KOPT-K1 (cell line): ENCODE measurements around the gene KDM3B.
"Not testable (repeated sequence)": the region's sequence is repeated elsewhere in the genome, so short reads cannot be mapped to it uniquely, and the experiment has no call there.

ENCODE experiments used
- H3K27ac ChIP-seq: fragments of 200-600 bp; sonication (generic); 2 replicates; pipeline ENCODE4 v1.5.1; 2016; ENCODE audit warnings: antibody characterized with exemption, mild to moderate bottlenecking, low read depth, low read length; ENCODE audit not compliant: poor library complexity, severe bottlenecking
- H3K36me3 ChIP-seq: fragments of 200-600 bp; sonication (generic); 2 replicates; pipeline ENCODE4 v1.5.1; 2017; ENCODE audit warnings: antibody characterized with exemption, mild to moderate bottlenecking, low read length, moderate library complexity; ENCODE audit not compliant: insufficient read depth
- H3K9me3 ChIP-seq: fragments of 200-600 bp; sonication (generic); 2 replicates; pipeline ENCODE4 v1.5.1; 2017; ENCODE audit warnings: antibody characterized with exemption, low read length, mild to moderate bottlenecking; ENCODE audit not compliant: insufficient read depth, poor library complexity, severe bottlenecking

Gene KDM3B

DNA sequence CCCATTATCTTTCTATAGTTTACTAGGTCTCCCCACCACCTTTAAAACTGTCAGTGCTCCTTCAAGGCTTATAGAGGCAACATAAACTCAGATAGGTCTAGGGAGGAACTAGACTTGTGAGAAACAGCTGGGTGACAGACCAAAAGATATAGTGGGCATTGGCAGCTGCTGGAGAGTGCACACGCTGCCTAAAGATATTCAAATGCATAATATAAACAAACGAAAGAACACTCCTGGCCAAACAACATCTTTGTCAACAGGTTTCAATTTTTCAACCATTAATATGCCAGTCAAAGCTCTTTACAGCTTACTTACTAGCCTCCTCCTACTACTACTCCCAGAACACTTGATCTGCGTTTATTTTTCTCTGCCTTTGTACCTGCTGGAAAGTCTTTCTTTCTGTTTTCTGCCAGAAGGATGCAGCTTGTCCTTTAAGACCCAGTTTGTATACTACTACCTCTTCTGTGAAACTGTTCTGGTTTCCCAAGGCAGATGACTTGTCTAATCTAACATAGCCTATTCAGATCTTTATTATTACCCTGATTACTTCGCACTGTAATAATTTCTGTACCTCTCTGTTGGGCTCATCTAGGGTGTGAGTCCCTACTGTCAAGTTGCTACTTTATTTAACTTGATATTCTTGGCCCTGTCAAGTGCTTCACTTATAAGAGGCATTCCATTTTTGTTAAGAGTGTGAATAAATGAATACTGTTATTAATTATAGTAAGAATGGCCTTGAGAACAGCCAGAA, 14.3 kb downstream of the KDM3B start:
- H3K9me3 ChIP-seq = no peaks in the 10 kb centered on the region
- no peak overlapping the region for H3K27ac ChIP-seq
- no peaks in the 10 kb centered on the region; the same call in 1 of the 2 replicates for H3K36me3 ChIP-seq

DNA sequence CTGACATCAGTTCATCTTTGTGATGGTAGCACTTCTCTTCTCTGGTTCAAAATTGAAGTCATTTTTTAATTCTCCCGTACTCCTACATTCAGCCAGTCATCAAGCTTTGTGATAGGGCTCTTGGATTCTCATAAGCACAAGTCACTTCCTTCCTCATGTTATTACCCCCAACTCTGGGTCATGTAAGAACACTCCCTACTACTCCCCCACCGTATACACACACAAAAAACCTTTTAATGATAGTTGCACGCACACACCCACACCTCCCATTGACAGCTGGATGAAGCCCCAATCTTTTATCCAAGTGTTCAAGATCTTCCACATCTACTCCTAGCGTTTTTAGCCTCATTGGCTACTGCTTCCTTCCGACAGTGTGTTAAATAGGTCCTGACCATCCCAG, 16.8 kb downstream of the KDM3B start:
- H3K27ac ChIP-seq = no peak overlapping the region
- H3K9me3 ChIP-seq = no peaks in the 10 kb centered on the region

DNA sequence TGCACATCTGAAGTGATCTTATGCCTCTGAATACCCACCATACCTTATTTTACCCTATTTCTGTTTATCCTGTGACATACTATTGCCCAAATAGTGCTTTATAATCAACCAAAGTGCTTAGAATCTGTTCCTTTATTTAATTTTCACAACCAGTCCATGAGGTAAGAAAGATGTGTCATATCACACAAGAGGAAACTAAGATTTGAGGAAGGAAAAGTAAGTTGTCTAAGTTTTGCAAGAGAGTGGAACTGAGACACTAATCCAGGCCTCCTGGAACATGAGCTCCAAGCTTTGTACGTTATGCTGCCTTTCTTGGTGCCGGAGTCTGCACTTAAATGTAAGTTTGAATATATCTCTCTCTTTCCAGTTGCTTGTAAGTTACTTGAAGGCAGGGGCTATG, 17.2 kb downstream of the KDM3B start:
- Histone ChIP-seq H3K27ac (no peak overlapping the region), H3K36me3 (peaks cover 17% of the 10 kb centered on the region), H3K9me3 (no peaks in the 10 kb centered on the region)

More for the DNA sequence above, 16.8 kb downstream of the KDM3B start:
- H3K36me3 ChIP-seq = peaks cover 13% of the 10 kb centered on the region

DNA sequence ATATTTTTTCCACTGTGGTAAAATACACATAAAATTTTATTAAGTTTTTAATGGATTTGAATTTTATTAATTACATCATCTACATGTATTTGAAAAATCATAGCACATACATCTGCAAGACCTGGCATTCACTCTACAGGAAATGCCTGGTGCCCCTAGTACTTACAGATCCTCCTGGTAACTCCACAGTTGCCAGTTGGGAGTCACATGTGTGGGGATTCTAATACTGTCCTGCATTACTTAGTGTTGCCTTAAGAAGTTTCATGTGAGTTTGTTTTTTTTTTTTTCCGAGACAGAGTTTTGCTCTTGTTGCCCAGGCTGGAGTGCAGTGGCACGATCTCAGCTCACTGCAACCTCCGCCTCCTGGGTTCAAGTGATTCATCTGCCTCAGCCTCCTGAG, 18.1 kb downstream of the KDM3B start:
- H3K27ac ChIP-seq = no peak overlapping the region
- H3K36me3 ChIP-seq = peaks cover 24% of the 10 kb centered on the region
- H3K9me3 ChIP-seq = no peaks in the 10 kb centered on the region

DNA sequence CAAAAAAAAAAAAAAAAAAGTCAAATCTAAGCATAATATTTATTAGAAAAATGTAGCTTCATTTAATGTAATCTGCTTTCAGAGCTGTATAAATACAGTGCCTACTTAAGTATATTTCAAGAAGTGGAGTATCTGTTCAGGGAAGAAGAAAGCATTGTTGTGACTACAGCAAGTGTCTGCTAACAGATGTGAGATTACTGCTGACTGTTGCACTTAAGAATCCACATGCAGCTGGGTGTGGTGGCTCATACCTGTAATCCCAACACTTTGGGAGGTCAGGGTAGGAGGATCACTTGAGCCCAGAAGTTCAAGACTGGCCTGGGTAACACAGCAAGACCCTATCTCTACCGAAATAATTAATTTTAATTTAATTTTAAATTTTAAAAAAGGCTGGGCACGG, 19.0 kb downstream of the KDM3B start:
- peaks cover 34% of the 10 kb centered on the region for H3K36me3 ChIP-seq
- no peaks in the 10 kb centered on the region for H3K9me3 ChIP-seq
- H3K27ac ChIP-seq = no peak overlapping the region

DNA sequence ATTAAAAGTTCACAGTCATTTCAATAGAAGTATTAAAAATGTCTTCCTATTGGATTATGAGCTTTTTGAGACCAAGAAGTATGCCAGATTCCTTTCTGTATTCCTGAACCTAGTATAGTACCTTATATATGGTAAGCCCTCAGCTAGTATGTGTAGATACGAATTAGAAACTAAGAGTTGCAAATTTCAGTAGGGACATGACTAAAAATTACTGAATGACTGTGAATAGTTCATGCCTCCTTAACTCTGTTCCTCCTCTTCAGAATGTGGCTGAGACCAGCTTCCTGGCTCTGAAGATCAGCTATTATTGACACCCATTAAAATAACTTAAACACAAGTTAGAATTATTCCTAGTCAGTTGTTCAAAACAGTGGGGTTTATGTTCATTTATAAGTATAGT, 19.7 kb downstream of the KDM3B start:
- Histone ChIP-seq H3K36me3 (peaks cover 41% of the 10 kb centered on the region), H3K9me3 (no peaks in the 10 kb centered on the region), H3K27ac (no peak overlapping the region)

DNA sequence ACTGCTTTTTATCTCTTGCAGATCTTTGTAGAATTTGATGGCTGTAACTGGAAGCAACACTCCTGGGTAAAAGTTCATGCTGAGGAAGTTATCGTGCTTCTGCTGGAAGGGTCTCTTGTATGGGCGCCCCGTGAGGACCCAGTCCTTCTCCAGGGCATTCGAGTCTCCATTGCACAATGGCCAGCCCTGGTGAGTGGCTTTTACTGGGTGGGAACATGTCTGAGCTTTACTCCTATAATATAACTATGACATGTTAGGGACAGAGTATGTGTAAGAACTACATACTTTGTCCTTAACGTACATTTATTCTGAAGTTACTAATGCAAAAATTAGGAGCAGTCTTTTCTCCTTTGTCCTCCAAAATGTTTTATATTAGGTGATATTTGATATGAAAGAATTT, 20.2 kb downstream of the KDM3B start:
- H3K27ac ChIP-seq = no peak overlapping the region
- peaks cover 46% of the 10 kb centered on the region for H3K36me3 ChIP-seq

DNA sequence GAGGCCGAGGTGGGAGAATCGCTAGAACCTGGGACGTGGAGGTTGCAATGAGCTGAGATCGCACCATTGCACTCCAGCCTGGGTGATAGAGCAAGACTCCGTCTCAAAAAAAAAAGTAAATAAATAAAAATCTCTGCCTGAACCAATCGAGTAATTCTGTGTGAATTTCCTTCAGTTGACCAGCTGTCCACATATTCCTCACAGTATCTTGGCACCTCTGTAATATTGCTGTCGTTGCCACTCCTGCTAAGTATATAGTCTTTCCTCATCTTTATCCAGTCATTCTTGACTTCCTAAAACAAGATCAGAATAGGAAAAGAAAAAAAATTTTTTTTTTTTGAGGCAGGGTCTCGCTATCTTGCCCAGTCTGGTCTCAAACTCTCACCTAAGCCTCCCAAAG, 29.9 kb downstream of the KDM3B start:
- Histone ChIP-seq H3K36me3 (peaks cover 93% of the 10 kb centered on the region), H3K9me3 (no peaks in the 10 kb centered on the region), H3K27ac (no peak overlapping the region)

More for the DNA sequence above, 20.2 kb downstream of the KDM3B start:
- no peaks in the 10 kb centered on the region for H3K9me3 ChIP-seq

DNA sequence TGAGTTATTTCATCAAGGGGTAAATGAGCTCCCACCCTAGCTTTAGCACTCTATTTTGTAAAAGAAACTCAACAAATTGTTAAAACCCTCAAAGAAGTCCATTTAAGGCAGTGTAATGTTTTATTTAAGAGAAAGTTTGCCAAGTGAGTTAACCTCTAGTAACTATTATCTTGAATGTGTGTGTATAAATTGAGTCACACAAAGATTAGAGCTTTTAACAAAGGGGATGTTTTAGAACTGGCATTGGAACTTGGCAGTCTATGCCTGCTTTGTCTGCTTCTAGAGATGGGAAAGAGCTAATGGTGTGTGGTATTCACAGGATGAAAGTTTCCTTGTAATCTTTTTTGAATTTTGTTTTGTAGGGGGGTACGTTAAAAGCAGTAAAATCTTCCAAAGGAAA, 33.2 kb downstream of the KDM3B start:
- H3K27ac ChIP-seq = no peak overlapping the region
- peaks cover 86% of the 10 kb centered on the region for H3K36me3 ChIP-seq

DNA sequence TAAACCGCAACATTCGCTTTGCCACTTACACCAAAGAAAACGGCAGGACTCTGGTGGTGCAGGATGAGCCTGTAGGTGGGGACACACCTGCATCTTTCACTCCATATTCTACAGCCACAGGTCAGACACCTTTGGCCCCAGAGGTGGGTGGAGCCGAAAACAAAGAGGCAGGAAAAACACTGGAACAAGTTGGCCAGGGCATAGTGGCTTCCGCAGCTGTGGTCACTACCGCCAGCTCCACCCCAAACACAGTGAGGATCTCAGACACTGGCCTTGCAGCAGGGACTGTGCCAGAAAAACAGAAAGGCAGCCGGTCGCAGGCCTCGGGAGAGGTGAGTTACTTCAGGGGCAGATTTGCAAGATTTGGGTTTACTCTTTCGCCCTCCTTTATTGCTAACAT, 33.8 kb downstream of the KDM3B start:
- Histone ChIP-seq H3K9me3 (no peaks in the 10 kb centered on the region), H3K36me3 (peaks cover 86% of the 10 kb centered on the region), H3K27ac (no peak overlapping the region)

More for the DNA sequence above, 33.2 kb downstream of the KDM3B start:
- no peaks in the 10 kb centered on the region for H3K9me3 ChIP-seq

DNA sequence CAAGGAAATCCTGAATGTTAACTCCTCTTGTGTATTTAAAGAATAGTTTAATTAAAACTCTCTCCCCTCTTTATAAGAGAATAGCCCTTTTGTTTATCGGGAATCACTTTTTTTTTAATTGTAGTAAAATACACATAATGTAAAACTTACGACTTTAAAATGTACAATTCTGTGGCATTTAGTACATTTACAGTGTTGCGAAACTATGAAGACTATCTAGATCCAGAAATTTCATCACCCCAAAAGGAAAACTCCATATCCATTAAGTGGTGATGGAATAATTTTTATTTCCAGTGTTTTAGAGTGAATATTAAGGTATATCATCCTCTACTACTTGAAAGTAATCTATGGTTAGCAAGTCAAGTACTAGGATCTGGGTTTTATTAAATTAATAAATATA, 36.8 kb downstream of the KDM3B start:
- peaks cover 90% of the 10 kb centered on the region for H3K36me3 ChIP-seq
- H3K9me3 ChIP-seq = no peaks in the 10 kb centered on the region

DNA sequence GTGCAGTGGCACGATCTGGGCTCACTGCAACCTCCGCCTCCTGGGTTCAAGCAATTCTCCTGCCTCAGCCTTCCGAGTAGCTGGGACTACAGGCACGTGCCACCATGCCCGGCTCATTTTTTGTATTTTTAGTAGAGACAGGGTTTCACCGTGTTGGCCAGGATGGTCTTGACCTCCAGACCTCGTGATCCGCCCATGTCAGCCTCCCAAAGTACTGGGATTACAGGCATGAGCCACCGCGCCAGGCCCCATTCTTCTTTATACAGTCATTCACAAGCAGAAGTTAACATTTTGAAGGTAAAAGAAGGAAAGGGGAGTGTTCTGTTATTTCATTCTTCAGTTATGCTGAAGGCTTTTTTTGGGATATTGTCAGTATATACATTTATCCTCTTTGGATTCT, 37.4 kb downstream of the KDM3B start:
- H3K27ac ChIP-seq, H3K9me3 ChIP-seq: not testable (repeated sequence)
- peaks cover 90% of the 10 kb centered on the region for H3K36me3 ChIP-seq

More for the DNA sequence above, 36.8 kb downstream of the KDM3B start:
- H3K27ac ChIP-seq = no peak overlapping the region

DNA sequence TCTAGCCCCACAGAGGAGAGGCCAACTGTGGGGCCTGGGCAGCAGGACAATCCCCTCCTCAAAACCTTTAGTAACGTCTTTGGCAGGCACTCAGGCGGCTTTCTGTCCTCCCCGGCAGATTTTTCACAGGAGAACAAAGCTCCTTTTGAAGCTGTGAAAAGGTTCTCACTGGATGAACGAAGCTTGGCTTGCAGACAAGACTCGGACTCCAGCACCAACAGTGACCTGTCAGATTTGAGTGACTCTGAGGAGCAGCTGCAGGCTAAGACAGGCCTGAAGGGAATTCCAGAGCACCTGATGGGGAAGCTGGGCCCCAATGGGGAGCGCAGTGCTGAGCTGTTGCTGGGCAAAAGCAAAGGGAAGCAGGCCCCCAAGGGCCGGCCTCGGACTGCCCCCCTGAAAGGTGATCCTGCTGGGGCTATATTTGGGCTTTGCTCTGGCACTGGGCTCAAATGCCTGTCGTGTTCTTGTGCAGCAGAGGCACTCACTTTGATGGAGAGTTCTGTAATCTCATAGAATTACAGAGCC, 39.4 kb downstream of the KDM3B start:
- H3K36me3 ChIP-seq = peaks cover 88% of the 10 kb centered on the region
- no peak overlapping the region for H3K27ac ChIP-seq
- no peaks in the 10 kb centered on the region for H3K9me3 ChIP-seq

DNA sequence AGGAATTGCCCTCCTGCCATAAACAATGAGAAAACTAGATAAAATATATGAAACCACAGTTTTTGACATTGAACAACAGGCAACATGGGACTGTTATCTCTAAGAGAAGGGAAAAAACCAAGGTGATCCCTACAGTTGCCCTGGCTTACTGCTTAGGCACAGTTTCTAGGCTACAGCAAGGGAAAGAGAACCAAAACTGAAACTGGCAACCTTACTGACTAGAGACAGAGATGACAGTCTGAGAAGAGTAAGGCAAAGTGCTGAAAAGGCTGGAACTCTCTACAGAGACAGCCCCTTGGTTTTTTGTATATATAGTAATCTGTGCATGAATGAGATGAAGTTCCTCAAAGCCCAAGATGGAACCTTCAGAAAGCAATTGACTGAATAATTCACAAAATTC, 50.2 kb downstream of the KDM3B start:
- Histone ChIP-seq H3K36me3 (peaks cover 88% of the 10 kb centered on the region), H3K27ac (no peak overlapping the region), H3K9me3 (no peaks in the 10 kb centered on the region)

DNA sequence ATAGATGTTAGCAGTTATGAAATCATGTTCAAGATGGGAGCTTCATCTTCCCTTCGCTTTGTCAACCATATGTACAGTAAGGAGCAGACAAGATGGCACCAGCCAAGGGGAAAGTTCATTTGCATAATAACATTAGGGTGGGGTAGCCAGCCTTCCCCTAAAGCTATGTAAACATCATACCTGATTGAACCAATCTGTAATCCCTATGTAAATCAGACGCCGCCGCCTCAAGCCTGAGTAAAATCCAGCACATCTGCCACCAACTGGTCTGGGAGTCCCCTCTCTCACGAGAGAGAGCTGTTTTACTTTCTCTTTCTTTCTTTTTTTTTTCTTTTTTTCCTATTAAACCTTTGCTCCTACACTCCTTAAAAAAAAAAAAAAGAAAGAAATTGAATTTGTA, 55.5 kb downstream of the KDM3B start:
- H3K36me3 ChIP-seq = peaks cover 76% of the 10 kb centered on the region
- peaks cover 4% of the 10 kb centered on the region for H3K9me3 ChIP-seq
- H3K27ac ChIP-seq = no peak overlapping the region

DNA sequence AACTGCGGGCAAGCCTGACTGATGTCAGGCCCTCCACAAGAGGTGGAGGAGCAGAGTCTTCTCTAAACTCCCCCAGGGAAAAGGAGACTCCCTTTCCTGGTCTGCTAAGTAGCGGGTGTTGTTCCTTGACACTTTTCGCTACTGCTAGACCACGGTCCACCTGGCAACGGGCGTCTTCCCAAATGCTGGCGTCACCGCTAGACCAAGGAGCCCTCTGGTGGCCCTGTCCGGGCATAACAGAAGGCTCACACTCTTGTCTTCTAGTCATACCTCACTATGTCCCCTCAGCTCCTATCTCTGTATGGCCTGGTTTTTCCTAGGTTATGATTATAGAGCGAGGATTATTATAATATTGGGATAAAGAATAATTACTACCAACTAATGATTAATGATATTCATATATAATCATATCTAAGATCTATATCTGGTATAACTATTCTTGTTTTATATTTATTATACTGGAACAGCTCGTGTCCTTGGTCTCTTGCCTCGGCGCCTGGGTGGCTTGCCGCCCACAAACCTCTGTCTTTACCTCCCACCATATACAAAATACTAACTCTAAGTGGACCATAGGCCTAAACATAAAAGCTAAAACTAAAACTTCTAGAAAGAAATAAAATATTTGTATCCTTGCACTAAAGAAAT, 58.6 kb downstream of the KDM3B start:
- H3K36me3 ChIP-seq = peaks cover 79% of the 10 kb centered on the region
- H3K27ac ChIP-seq, H3K9me3 ChIP-seq: not testable (repeated sequence)
